K562 (cell line): Measurements from ENCODE around the gene MTG2. TPM values are rescaled to one million over a fixed set of nuclear protein-coding genes. Genes with fewer than 3 reads are reported as not detected.
A peak's percentile ranks its signal among the peaks of the same experiment; 100 is the strongest.

ENCODE experiments used
- EGR1 ChIP-seq: fragments of 450-650 bp; conservative IDR thresholded peaks from 2 replicates; pipeline ENCODE4 v1.6.1; 2017; ENCODE audit warnings: mild to moderate bottlenecking
- PRMT5 ChIP-seq: sonication (generic); formaldehyde crosslinking; IDR thresholded peaks from 2 replicates; pipeline ENCODE4 v1.5.0; 2020; ENCODE audit warnings: missing genetic modification reagents
- ZC3H11A ChIP-seq: IDR thresholded peaks from 2 replicates; pipeline ENCODE4 v1.6.1; 2012; ENCODE audit warnings: low read depth, low read length, improper control_type of control experiment
- polyA plus RNA-seq, 8 experiments: library from polyadenylated mRNA; depleted of rRNA in 4 of 8; stranded (reverse) in 5 of 8; unstranded in 3 of 8; fragments of >200 nt; fragmentation: Nextera tagmentation in 2 of 8; fragmentation: Illumina TruSeq in 1 of 8; extraction: Ambion mirVana in 2 of 8; extraction: Trizol in 1 of 8; gene quantifications; 2 replicates each; pipeline versions ENCODE4 v1.2.1 to v1.2.3, GENCODE V29; 2011 to 2014; ENCODE audit warnings: inconsistent platforms in 1 of 8, missing spikeins in 1 of 8
- total RNA-seq, 7 experiments: library from RNA; depleted of rRNA in 6 of 7; stranded (reverse); fragments of >200 nt in 6 of 7; fragmentation: Illumina TruSeq in 2 of 7; extraction: Trizol in 2 of 7; gene quantifications; 2 replicates each; pipeline versions ENCODE4 v1.2.1 to v1.2.3, GENCODE V29; 2011 to 2021; ENCODE audit warnings: low replicate concordance in 1 of 7
- TF ChIP-seq, protein P1 (sequence below): sonication (generic); formaldehyde crosslinking; IDR thresholded peaks from 2 replicates; pipeline ENCODE4 v1.8.1; 2023; ENCODE audit warnings: mild to moderate bottlenecking, missing genetic modification reagents, moderate library complexity
- TF ChIP-seq, protein P2 (sequence below): fragments of 450-650 bp; formaldehyde crosslinking; conservative IDR thresholded peaks from 2 replicates; pipeline ENCODE4 v1.4.0; 2022; ENCODE audit warnings: mild to moderate bottlenecking, missing genetic modification characterization

Gene MTG2
- total and polyA plus RNA-seq, 9 of the 15 experiments (the other 6 are each of a cell fraction or from before 2014, with no cell fraction given) = 8.7 to 67.5 (median 44.5) TPM

- TF ChIP-seq, protein P1, sequence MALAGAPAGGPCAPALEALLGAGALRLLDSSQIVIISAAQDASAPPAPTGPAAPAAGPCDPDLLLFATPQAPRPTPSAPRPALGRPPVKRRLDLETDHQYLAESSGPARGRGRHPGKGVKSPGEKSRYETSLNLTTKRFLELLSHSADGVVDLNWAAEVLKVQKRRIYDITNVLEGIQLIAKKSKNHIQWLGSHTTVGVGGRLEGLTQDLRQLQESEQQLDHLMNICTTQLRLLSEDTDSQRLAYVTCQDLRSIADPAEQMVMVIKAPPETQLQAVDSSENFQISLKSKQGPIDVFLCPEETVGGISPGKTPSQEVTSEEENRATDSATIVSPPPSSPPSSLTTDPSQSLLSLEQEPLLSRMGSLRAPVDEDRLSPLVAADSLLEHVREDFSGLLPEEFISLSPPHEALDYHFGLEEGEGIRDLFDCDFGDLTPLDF (CRISPR knock-in tag) = no peak
- peak; percentile 40; the same call in 1 of the 2 replicates for TF ChIP-seq EGR1
- TF ChIP-seq PRMT5 (CRISPR knock-in tag) = no peak
- TF ChIP-seq, protein P2, sequence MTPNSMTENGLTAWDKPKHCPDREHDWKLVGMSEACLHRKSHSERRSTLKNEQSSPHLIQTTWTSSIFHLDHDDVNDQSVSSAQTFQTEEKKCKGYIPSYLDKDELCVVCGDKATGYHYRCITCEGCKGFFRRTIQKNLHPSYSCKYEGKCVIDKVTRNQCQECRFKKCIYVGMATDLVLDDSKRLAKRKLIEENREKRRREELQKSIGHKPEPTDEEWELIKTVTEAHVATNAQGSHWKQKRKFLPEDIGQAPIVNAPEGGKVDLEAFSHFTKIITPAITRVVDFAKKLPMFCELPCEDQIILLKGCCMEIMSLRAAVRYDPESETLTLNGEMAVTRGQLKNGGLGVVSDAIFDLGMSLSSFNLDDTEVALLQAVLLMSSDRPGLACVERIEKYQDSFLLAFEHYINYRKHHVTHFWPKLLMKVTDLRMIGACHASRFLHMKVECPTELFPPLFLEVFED (CRISPR knock-in tag) = no peak
- no peak for TF ChIP-seq ZC3H11A
These were observed 4.3 kb downstream of the MTG2 start (continued) for GRCh38 chr20:62186887-62187866.
